Activated CD8-positive, alpha-beta T cell treated with anti-CD3 and anti-CD28 coated beads, Interleukin-2, amount 10 ng/mL, durations not matched to agents 7 days and 5 days (primary cell): ENCODE measurements around the gene CRYBB3. TPM values are rescaled to one million over a fixed set of nuclear protein-coding genes. Genes with fewer than 3 reads are reported as not detected.
A peak's percentile ranks its signal among the peaks of the same experiment; 100 is the strongest.

Experiments
- ATAC-seq: fragments of 150-1000 bp; cut with Tn5 transposase; one replicate; pipeline ENCODE4 v1.10.0; 2021; ENCODE audit warnings: moderate library complexity
- CTCF ChIA-PET: fragments of 350-600 bp; sonication (Branson Sonifier 250); formaldehyde crosslinking; loops from one replicate; lab custom pipeline; 2021; ENCODE audit warnings: antibody characterized with exemption; lab: Charles Lee
- POLR2A ChIA-PET: fragments of 350-600 bp; sonication (Branson Sonifier 250); formaldehyde crosslinking; loops from one replicate; lab custom pipeline; 2021; ENCODE audit warnings: antibody characterized with exemption; lab: Charles Lee
- DNase-seq: peaks from one replicate; pipeline ENCODE4 v3.0.0-alpha.2; 2020
- H3K27ac Mint-ChIP-seq: one replicate; pipeline ENCODE4 v1.8.0; 2021; ENCODE audit warnings: mild to moderate bottlenecking, mixed read lengths
- H3K27me3 Mint-ChIP-seq: one replicate; pipeline ENCODE4 v1.8.0; 2021; ENCODE audit warnings: low read depth, mixed read lengths
- H3K36me3 Mint-ChIP-seq: one replicate; pipeline ENCODE4 v1.8.0; 2021; ENCODE audit warnings: low read depth, mixed read lengths
- H3K4me1 Mint-ChIP-seq: one replicate; pipeline ENCODE4 v1.8.0; 2021; ENCODE audit warnings: low read depth, mixed read lengths
- H3K4me3 Mint-ChIP-seq: one replicate; pipeline ENCODE4 v1.8.0; 2021; ENCODE audit warnings: mild to moderate bottlenecking, mixed read lengths
- H3K9me3 Mint-ChIP-seq: one replicate; pipeline ENCODE4 v1.8.0; 2022; ENCODE audit warnings: mixed read lengths; ENCODE audit not compliant: insufficient read depth
- total RNA-seq, 2 experiments: library from RNA; stranded (reverse); gene quantifications; one replicate each; pipeline ENCODE4 v1.2.3, GENCODE V29; 2021

CRYBB3 gene
- not detected for total RNA-seq

GRCh38 chr22:25199731-25200520 is at the start of gene CRYBB3:
Gene CRYBB3 (plus strand): TSS chr22:25199858. CDS start chr22:25201397, 1,539 bp downstream.
- ATAC-seq (no peak), DNase-seq (no peak)
- H3K4me1 Mint-ChIP-seq, result peaks cover 19% of the 10 kb centered on the region
- no peaks in the 10 kb centered on the region for H3K9me3 Mint-ChIP-seq
- no peaks in the 10 kb centered on the region for H3K36me3 Mint-ChIP-seq
- CTCF ChIA-PET, result no interaction called here
- POLR2A ChIA-PET, result no interaction called here
- H3K27ac Mint-ChIP-seq, result peak within 1 kb of the TSS; percentile 54
- H3K4me3 Mint-ChIP-seq, result no peak within 1 kb of the TSS
- no peaks in the 10 kb centered on the region for H3K27me3 Mint-ChIP-seq

GRCh38 chr22:25153961-25154666 is 45.5 kb upstream of the CRYBB3 start:
- POLR2A ChIA-PET, result no interaction called here
- H3K36me3 Mint-ChIP-seq, result no peaks in the 10 kb centered on the region
- no peaks in the 10 kb centered on the region for H3K9me3 Mint-ChIP-seq
- no peaks in the 10 kb centered on the region for H3K4me1 Mint-ChIP-seq
- no peak overlapping the region for H3K4me3 Mint-ChIP-seq
- no peak for DNase-seq
- ATAC-seq, result no peak
- CTCF ChIA-PET, result interaction anchor here (1.1 kb wide), 2 partner anchors 48 to 76 kb away, joined by 4 to 5 read pairs; no protein-coding TSS in a partner anchor
- no peak overlapping the region for H3K27ac Mint-ChIP-seq
- no peaks in the 10 kb centered on the region for H3K27me3 Mint-ChIP-seq

- ATAC-seq (no peak), DNase-seq (no peak)
- CTCF ChIA-PET, result interaction anchor here (1.1 kb wide), 2 partner anchors 47 to 76 kb away, joined by 4 to 5 read pairs; no protein-coding TSS in a partner anchor
- Mint-ChIP-seq H3K9me3 (no peaks in the 10 kb centered on the region), H3K4me3 (no peak overlapping the region), H3K36me3 (no peaks in the 10 kb centered on the region), H3K27ac (no peak overlapping the region), H3K27me3 (no peaks in the 10 kb centered on the region), H3K4me1 (no peaks in the 10 kb centered on the region)
- POLR2A ChIA-PET, result no interaction called here
Observed at GRCh38 chr22:25154667-25154999, 45.0 kb upstream of the CRYBB3 start.

- Mint-ChIP-seq H3K9me3 (no peaks in the 10 kb centered on the region), H3K27ac (no peak overlapping the region), H3K4me1 (no peaks in the 10 kb centered on the region), H3K27me3 (no peaks in the 10 kb centered on the region), H3K36me3 (no peaks in the 10 kb centered on the region), H3K4me3 (no peak overlapping the region)
- DNase-seq (no peak), ATAC-seq (no peak)
- ChIA-PET CTCF (no interaction called here), POLR2A (no interaction called here)
Observed at GRCh38 chr22:25156736-25157135, 42.9 kb upstream of the CRYBB3 start.

- Mint-ChIP-seq H3K9me3 (no peaks in the 10 kb centered on the region), H3K27me3 (no peaks in the 10 kb centered on the region)
- ATAC-seq, result no peak
Observed at GRCh38 chr22:25159028-25159427, 40.6 kb upstream of the CRYBB3 start.

GRCh38 chr22:25160120-25160996 is 39.3 kb upstream of the CRYBB3 start:
- no peaks in the 10 kb centered on the region for H3K27me3 Mint-ChIP-seq
- DNase-seq (no peak), ATAC-seq (no peak)
- ChIA-PET POLR2A (interaction anchor here (1.1 kb wide), 1 partner anchor 16 kb away, joined by 3 read pairs; no protein-coding TSS in a partner anchor), CTCF (no interaction called here)
- H3K27ac Mint-ChIP-seq, result no peak overlapping the region
- no peaks in the 10 kb centered on the region for H3K36me3 Mint-ChIP-seq
- no peak overlapping the region for H3K4me3 Mint-ChIP-seq
- H3K9me3 Mint-ChIP-seq, result no peaks in the 10 kb centered on the region
- peaks cover 4% of the 10 kb centered on the region for H3K4me1 Mint-ChIP-seq

More at GRCh38 chr22:25159028-25159427, 40.6 kb upstream of the CRYBB3 start:
- Mint-ChIP-seq H3K27ac (no peak overlapping the region), H3K4me1 (peaks cover 1% of the 10 kb centered on the region), H3K36me3 (no peaks in the 10 kb centered on the region), H3K4me3 (no peak overlapping the region)
- no peak for DNase-seq
- POLR2A ChIA-PET, result no interaction called here
- CTCF ChIA-PET, result no interaction called here

- ChIA-PET POLR2A (no interaction called here), CTCF (no interaction called here)
- Mint-ChIP-seq H3K36me3 (no peaks in the 10 kb centered on the region), H3K4me3 (no peak overlapping the region), H3K27ac (no peak overlapping the region), H3K4me1 (peaks cover 4% of the 10 kb centered on the region), H3K27me3 (no peaks in the 10 kb centered on the region), H3K9me3 (no peaks in the 10 kb centered on the region)
- DNase-seq (no peak), ATAC-seq (no peak)
Observed at GRCh38 chr22:25161017-25161915, 38.4 kb upstream of the CRYBB3 start.

GRCh38 chr22:25161916-25162530 is 37.6 kb upstream of the CRYBB3 start:
- Mint-ChIP-seq H3K9me3 (no peaks in the 10 kb centered on the region), H3K27me3 (no peaks in the 10 kb centered on the region), H3K4me1 (peaks cover 4% of the 10 kb centered on the region), H3K36me3 (no peaks in the 10 kb centered on the region), H3K4me3 (no peak overlapping the region), H3K27ac (no peak overlapping the region)
- ChIA-PET POLR2A (no interaction called here), CTCF (no interaction called here)
- ATAC-seq (no peak), DNase-seq (no peak)

GRCh38 chr22:25162561-25162960 is 37.1 kb upstream of the CRYBB3 start:
- Mint-ChIP-seq H3K36me3 (no peaks in the 10 kb centered on the region), H3K4me3 (no peak overlapping the region), H3K4me1 (peaks cover 4% of the 10 kb centered on the region), H3K9me3 (no peaks in the 10 kb centered on the region), H3K27me3 (no peaks in the 10 kb centered on the region), H3K27ac (no peak overlapping the region)
- POLR2A ChIA-PET, result no interaction called here
- no peak for ATAC-seq
- no peak for DNase-seq
- CTCF ChIA-PET, result no interaction called here

- ChIA-PET CTCF (no interaction called here), POLR2A (no interaction called here)
- Mint-ChIP-seq H3K4me1 (peaks cover 4% of the 10 kb centered on the region), H3K27ac (no peak overlapping the region), H3K27me3 (no peaks in the 10 kb centered on the region), H3K4me3 (no peak overlapping the region), H3K9me3 (no peaks in the 10 kb centered on the region), H3K36me3 (no peaks in the 10 kb centered on the region)
- DNase-seq (no peak), ATAC-seq (no peak)
Observed at GRCh38 chr22:25165785-25166184, 33.9 kb upstream of the CRYBB3 start.
